ENCODE data around the gene GSAP. TPM values are rescaled to one million over a fixed set of nuclear protein-coding genes. Genes with fewer than 3 reads are reported as not detected.
"Not testable (repeated sequence)": the region's sequence is repeated elsewhere in the genome, so short reads cannot be mapped to it uniquely, and the experiment has no call there.

The GSAP gene
- total RNA-seq, 1 donor from 2014 or later = 19.6 TPM

DNA sequence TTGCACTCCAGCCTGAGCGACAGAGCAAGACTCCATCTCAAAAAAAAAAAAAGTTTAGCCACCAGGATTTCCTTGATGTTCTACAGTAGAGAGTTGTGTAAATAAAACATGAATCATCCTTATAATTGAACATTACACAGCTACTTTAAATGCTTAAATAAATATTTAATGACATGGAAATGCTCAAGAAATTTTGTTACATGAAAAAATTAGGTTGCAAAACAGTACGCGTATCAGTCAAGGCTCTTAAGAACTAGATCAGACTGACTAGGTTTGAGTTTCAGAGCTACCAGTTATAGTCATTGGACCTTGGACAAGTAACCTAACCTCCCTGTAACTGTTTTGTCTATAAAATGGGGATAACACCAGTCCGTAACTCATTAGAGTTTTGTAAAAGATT, 38.7 kb upstream of the GSAP start:
- Mint-ChIP-seq H3K36me3 (no peaks in the 10 kb centered on the region), H3K27ac (no peak overlapping the region), H3K9me3 (no peaks in the 10 kb centered on the region), H3K4me3 (no peak overlapping the region), H3K27me3 (ENCODE audit: low read depth) (no peaks in the 10 kb centered on the region), H3K4me1 (no peaks in the 10 kb centered on the region)
- TF ChIP-seq, protein P1, sequence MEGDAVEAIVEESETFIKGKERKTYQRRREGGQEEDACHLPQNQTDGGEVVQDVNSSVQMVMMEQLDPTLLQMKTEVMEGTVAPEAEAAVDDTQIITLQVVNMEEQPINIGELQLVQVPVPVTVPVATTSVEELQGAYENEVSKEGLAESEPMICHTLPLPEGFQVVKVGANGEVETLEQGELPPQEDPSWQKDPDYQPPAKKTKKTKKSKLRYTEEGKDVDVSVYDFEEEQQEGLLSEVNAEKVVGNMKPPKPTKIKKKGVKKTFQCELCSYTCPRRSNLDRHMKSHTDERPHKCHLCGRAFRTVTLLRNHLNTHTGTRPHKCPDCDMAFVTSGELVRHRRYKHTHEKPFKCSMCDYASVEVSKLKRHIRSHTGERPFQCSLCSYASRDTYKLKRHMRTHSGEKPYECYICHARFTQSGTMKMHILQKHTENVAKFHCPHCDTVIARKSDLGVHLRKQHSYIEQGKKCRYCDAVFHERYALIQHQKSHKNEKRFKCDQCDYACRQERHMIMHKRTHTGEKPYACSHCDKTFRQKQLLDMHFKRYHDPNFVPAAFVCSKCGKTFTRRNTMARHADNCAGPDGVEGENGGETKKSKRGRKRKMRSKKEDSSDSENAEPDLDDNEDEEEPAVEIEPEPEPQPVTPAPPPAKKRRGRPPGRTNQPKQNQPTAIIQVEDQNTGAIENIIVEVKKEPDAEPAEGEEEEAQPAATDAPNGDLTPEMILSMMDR (IDR thresholded peaks at IDR 0.05; ENCODE audit: unreplicated experiment) = no peak
- DNase-seq (ENCODE audit: low spot score in 2 of 2, unreplicated experiment in 2 of 2) = no peak

DNA sequence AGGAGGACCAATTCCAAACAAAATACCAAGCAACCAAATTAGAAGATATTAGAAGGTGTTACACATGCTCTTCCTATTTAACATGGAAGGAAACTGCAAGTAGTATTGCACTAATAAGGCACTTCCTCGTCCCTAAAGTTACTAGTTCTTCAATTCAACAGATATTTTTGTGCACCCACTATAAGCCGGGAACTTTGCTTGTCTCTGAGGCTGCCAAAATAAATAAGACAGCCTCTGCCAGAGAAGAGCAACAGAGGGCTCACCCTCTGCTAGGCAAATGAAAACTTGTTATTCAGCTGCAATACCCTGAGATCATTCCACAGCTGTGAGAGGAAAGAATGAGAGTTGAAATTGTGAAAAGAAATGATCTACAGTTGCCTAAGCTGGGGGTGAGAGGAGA, 37.4 kb upstream of the GSAP start:
- Mint-ChIP-seq H3K27me3 (ENCODE audit: low read depth) (no peaks in the 10 kb centered on the region), H3K4me3 (no peak overlapping the region), H3K9me3 (no peaks in the 10 kb centered on the region), H3K4me1 (no peaks in the 10 kb centered on the region), H3K36me3 (no peaks in the 10 kb centered on the region), H3K27ac (no peak overlapping the region)
- no peak for DNase-seq (ENCODE audit: low spot score in 2 of 2, unreplicated experiment in 2 of 2)
- TF ChIP-seq, protein P1 (IDR thresholded peaks at IDR 0.05; ENCODE audit: unreplicated experiment) = no peak

DNA sequence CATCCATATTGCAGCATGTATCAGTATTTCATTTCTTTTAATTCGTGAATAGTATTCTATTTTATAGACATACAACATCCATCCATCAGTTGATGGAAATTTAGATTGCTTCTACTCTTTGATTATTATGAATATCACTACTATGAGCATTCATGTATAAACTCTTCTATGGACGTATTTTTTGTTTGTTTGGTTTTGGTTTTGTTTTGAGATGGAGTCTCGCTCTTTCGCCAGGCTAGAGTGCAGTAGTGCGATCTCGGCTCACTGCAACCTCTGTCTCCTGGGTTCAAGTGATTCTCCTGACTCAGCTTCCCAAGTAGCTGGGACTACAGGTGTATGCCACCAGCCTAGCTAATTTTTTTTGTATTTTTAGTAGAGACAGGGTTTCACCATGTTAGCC, 35.8 kb upstream of the GSAP start:
- DNase-seq (ENCODE audit: low spot score in 2 of 2, unreplicated experiment in 2 of 2); H3K27me3 Mint-ChIP-seq (ENCODE audit: low read depth); H3K4me3 Mint-ChIP-seq; H3K9me3 Mint-ChIP-seq; H3K4me1 Mint-ChIP-seq; H3K36me3 Mint-ChIP-seq; H3K27ac Mint-ChIP-seq: not testable (repeated sequence)

DNA sequence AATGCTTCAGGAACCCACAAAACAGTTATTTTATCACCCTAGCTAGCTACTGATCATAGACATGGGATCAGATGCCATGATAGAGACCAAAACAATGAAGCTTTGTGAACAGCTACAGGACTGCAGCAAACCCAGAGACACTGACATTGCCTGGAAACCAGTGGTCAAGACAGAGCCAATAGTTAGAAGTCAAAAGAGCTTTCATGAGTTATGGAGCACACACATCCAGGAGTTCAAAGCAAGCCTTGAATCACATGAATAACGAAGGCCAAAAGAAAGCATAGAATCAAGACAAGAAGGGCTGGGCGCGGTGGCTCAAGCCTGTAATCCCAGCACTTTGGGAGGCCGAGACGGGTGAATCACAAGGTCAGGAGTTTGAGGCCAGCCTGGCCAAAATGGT, 34.5 kb upstream of the GSAP start:
- TF ChIP-seq, protein P1 (IDR thresholded peaks at IDR 0.05; ENCODE audit: unreplicated experiment) = no peak
- Mint-ChIP-seq H3K9me3 (no peaks in the 10 kb centered on the region), H3K4me3 (no peak overlapping the region), H3K27me3 (ENCODE audit: low read depth) (no peaks in the 10 kb centered on the region), H3K4me1 (peaks cover 6% of the 10 kb centered on the region), H3K27ac (no peak overlapping the region), H3K36me3 (no peaks in the 10 kb centered on the region)
- no peak for DNase-seq (ENCODE audit: low spot score in 2 of 2, unreplicated experiment in 2 of 2)

DNA sequence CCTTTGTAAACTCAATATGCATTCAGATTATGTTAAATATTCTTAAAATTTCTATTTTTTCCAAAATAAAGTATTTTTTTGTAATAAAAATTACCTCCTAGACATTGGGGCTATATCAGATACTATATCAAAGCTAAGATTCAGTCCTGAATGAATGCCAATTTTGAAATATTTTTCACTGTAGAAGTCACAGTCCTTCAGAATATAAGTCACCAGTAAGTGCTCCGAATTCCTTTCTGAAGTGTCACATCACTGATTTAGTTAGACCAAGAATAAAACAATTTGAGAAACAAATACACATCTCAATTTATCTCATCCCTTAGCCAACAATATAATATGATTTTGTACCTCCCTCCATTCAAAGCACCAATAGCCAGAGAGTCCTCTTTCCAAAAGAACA, 33.9 kb upstream of the GSAP start:
- H3K4me1 Mint-ChIP-seq = peaks cover 6% of the 10 kb centered on the region
- H3K27ac Mint-ChIP-seq = no peak overlapping the region
- TF ChIP-seq, protein P1 (IDR thresholded peaks at IDR 0.05; ENCODE audit: unreplicated experiment) = no peak
- H3K4me3 Mint-ChIP-seq = no peak overlapping the region
- no peaks in the 10 kb centered on the region for H3K36me3 Mint-ChIP-seq
- no peak for DNase-seq (ENCODE audit: low spot score in 2 of 2, unreplicated experiment in 2 of 2)
- no peaks in the 10 kb centered on the region for H3K9me3 Mint-ChIP-seq
- no peaks in the 10 kb centered on the region for H3K27me3 Mint-ChIP-seq (ENCODE audit: low read depth)

DNA sequence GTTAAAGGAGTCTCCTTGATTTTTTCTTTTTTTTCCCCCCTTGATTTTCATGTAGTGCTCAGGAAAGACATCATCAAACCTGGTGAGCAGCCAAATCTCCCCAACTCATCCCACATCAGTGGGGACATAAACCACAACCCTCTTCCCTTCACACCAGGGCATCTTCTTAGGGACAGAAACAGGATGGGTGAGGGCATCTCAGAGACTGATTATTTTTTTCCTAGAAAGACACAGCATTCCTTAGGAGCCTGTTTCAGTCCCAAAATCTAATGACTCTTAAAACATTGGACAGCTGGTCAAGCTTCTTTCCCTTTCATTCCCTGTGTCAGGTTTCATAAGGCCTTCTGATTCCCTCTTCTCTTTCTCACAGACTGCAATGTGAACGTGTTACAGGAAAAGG, 31.5 kb upstream of the GSAP start:
- no peak overlapping the region for H3K27ac Mint-ChIP-seq
- peaks cover 6% of the 10 kb centered on the region for H3K4me1 Mint-ChIP-seq
- no peaks in the 10 kb centered on the region for H3K36me3 Mint-ChIP-seq
- DNase-seq (ENCODE audit: low spot score in 2 of 2, unreplicated experiment in 2 of 2) = no peak
- no peaks in the 10 kb centered on the region for H3K9me3 Mint-ChIP-seq
- no peaks in the 10 kb centered on the region for H3K27me3 Mint-ChIP-seq (ENCODE audit: low read depth)
- TF ChIP-seq, protein P1 (IDR thresholded peaks at IDR 0.05; ENCODE audit: unreplicated experiment) = no peak
- no peak overlapping the region for H3K4me3 Mint-ChIP-seq

Measured in mesothelial cell of epicardium (in vitro differentiated cells).